HG03064 (cell line): ENCODE data around the gene GSK3B.
"Not testable (repeated sequence)": the region's sequence is repeated elsewhere in the genome, so short reads cannot be mapped to it uniquely, and the experiment has no call there.

Source experiments
- ATAC-seq: cut with Tn5 transposase; IDR thresholded peaks from one replicate; pipeline ENCODE4 v1.9.1; 2021; ENCODE audit warnings: low read depth; ENCODE audit not compliant: unreplicated experiment

The GSK3B gene

GRCh38 chr3:119891944-119892721, 202.1 kb downstream of the GSK3B start:
- no peak for ATAC-seq

- not testable (repeated sequence) for ATAC-seq
Measured at GRCh38 chr3:119888681-119889080, 205.6 kb downstream of the GSK3B start.

- ATAC-seq: no peak
Measured at GRCh38 chr3:119885746-119886530, 208.3 kb downstream of the GSK3B start.

GRCh38 chr3:119884161-119884557, 210.1 kb downstream of the GSK3B start:
- ATAC-seq: no peak

- ATAC-seq: no peak
Measured at GRCh38 chr3:119883461-119884160, 210.6 kb downstream of the GSK3B start.

GRCh38 chr3:119880966-119881365, 213.3 kb downstream of the GSK3B start:
- no peak for ATAC-seq

- no peak for ATAC-seq
Measured at GRCh38 chr3:119873646-119874045, 220.6 kb downstream of the GSK3B start.

- no peak for ATAC-seq
Measured at GRCh38 chr3:119872773-119873172, 221.5 kb downstream of the GSK3B start.

- ATAC-seq: no peak
Measured at GRCh38 chr3:119871571-119871970, 222.7 kb downstream of the GSK3B start.

GRCh38 chr3:119870512-119870911, 223.7 kb downstream of the GSK3B start:
- ATAC-seq: no peak

- no peak for ATAC-seq
Measured at GRCh38 chr3:119864476-119864875, 229.8 kb downstream of the GSK3B start.

- ATAC-seq: no peak
Measured at GRCh38 chr3:119862616-119863015, 231.6 kb downstream of the GSK3B start.

GRCh38 chr3:119861681-119862080, 232.6 kb downstream of the GSK3B start:
- ATAC-seq: no peak

- no peak for ATAC-seq
Measured at GRCh38 chr3:119859728-119860127, 234.5 kb downstream of the GSK3B start.

- ATAC-seq: no peak
Measured at GRCh38 chr3:119858957-119859356, 235.3 kb downstream of the GSK3B start.

- no peak for ATAC-seq
Measured at GRCh38 chr3:119856695-119857094, 237.6 kb downstream of the GSK3B start.

- no peak for ATAC-seq
Measured at GRCh38 chr3:119849126-119849525, 245.1 kb downstream of the GSK3B start.

GRCh38 chr3:119841808-119842471, 252.3 kb downstream of the GSK3B start:
- ATAC-seq: no peak

- no peak for ATAC-seq
Measured at GRCh38 chr3:119835556-119835955, 258.7 kb downstream of the GSK3B start.

- no peak for ATAC-seq
Measured at GRCh38 chr3:119834754-119835370, 259.4 kb downstream of the GSK3B start.
